Measurements from ENCODE around the gene XXYLT1. TPM values are rescaled to one million over a fixed set of nuclear protein-coding genes. Genes with fewer than 3 reads are reported as not detected.
A peak's percentile ranks its signal among the peaks of the same experiment; 100 is the strongest.

Gene XXYLT1
- total RNA-seq, 1 donor from 2014 or later, result 16.4 TPM

GRCh38 chr3:195182470-195182795, 88.5 kb downstream of the XXYLT1 start:
- Histone ChIP-seq H3K79me2 (ENCODE audit: low read depth) (peaks cover 22% of the 10 kb centered on the region), H4K20me1 (ENCODE audit: low read depth) (no peaks in the 10 kb centered on the region), H3K4me2 (no peak overlapping the region), H2AFZ (replicated peaks) (no peak overlapping the region), H3K4me3 (no peak overlapping the region), H3K4me1 (peaks cover 18% of the 10 kb centered on the region), H3K36me3 (no peaks in the 10 kb centered on the region), H3K9ac (no peak overlapping the region), H3K9me3 (ENCODE audit: low read depth) (no peaks in the 10 kb centered on the region), H3K27me3 (no peaks in the 10 kb centered on the region), H3F3A (ENCODE audit: low read depth) (no peaks in the 10 kb centered on the region), H3K27ac (no peak overlapping the region)
- Mint-ChIP-seq H3K4me1 (peaks cover 49% of the 10 kb centered on the region), H3K9me3 (no peaks in the 10 kb centered on the region), H3K4me3 (no peak overlapping the region), H3K36me3 (peaks cover 9% of the 10 kb centered on the region), H3K27ac (peak overlapping the region; percentile 20), H3K27me3 (ENCODE audit: insufficient read depth, low read depth) (peaks cover 4% of the 10 kb centered on the region)
- no peak for TF ChIP-seq CTCF (IDR thresholded peaks at IDR 0.05)
- no peak for TF ChIP-seq EZH2 (IDR thresholded peaks at IDR 0.05)
- no peak for TF ChIP-seq EZH2phosphoT487 (IDR thresholded peaks at IDR 0.05)
- no peak for DNase-seq (ENCODE audit: low spot score)

GRCh38 chr3:195181741-195182469, 89.1 kb downstream of the XXYLT1 start:
- Histone ChIP-seq H3K4me3 (no peak overlapping the region), H3K4me2 (no peak overlapping the region), H3K79me2 (ENCODE audit: low read depth) (peaks cover 17% of the 10 kb centered on the region), H4K20me1 (ENCODE audit: low read depth) (no peaks in the 10 kb centered on the region), H3K27me3 (no peaks in the 10 kb centered on the region), H3K9me3 (ENCODE audit: low read depth) (no peaks in the 10 kb centered on the region), H3K27ac (no peak overlapping the region), H3K9ac (no peak overlapping the region), H3K4me1 (peaks cover 18% of the 10 kb centered on the region), H3F3A (ENCODE audit: low read depth) (no peaks in the 10 kb centered on the region), H2AFZ (replicated peaks) (no peak overlapping the region), H3K36me3 (no peaks in the 10 kb centered on the region)
- Mint-ChIP-seq H3K4me1 (peaks cover 46% of the 10 kb centered on the region), H3K27me3 (ENCODE audit: insufficient read depth, low read depth) (peaks cover 2% of the 10 kb centered on the region), H3K4me3 (no peak overlapping the region), H3K36me3 (peaks cover 11% of the 10 kb centered on the region), H3K27ac (peak overlapping the region; percentile 20), H3K9me3 (no peaks in the 10 kb centered on the region)
- no peak for DNase-seq (ENCODE audit: low spot score)
- no peak for TF ChIP-seq EZH2phosphoT487 (IDR thresholded peaks at IDR 0.05)
- no peak for TF ChIP-seq EZH2 (IDR thresholded peaks at IDR 0.05)
- no peak for TF ChIP-seq CTCF (IDR thresholded peaks at IDR 0.05)

GRCh38 chr3:195181113-195181498, 89.9 kb downstream of the XXYLT1 start:
- TF ChIP-seq EZH2 (IDR thresholded peaks at IDR 0.05) (no peak), CTCF (IDR thresholded peaks at IDR 0.05) (no peak), EZH2phosphoT487 (IDR thresholded peaks at IDR 0.05) (no peak)
- DNase-seq (ENCODE audit: low spot score), result no peak
- H4K20me1 ChIP-seq (ENCODE audit: low read depth), result no peaks in the 10 kb centered on the region
- no peaks in the 10 kb centered on the region for H3F3A ChIP-seq (ENCODE audit: low read depth)
- Mint-ChIP-seq H3K4me1 (peaks cover 42% of the 10 kb centered on the region), H3K27me3 (ENCODE audit: insufficient read depth, low read depth) (peaks cover 2% of the 10 kb centered on the region), H3K36me3 (peaks cover 16% of the 10 kb centered on the region), H3K9me3 (no peaks in the 10 kb centered on the region), H3K4me3 (no peak overlapping the region), H3K27ac (peak overlapping the region; percentile 98)
- no peaks in the 10 kb centered on the region for H3K27me3 ChIP-seq
- H2AFZ ChIP-seq (replicated peaks), result no peak overlapping the region
- H3K4me2 ChIP-seq, result no peak overlapping the region
- no peak overlapping the region for H3K4me3 ChIP-seq
- H3K4me1 ChIP-seq, result peaks cover 18% of the 10 kb centered on the region
- H3K27ac ChIP-seq, result no peak overlapping the region
- no peaks in the 10 kb centered on the region for H3K9me3 ChIP-seq (ENCODE audit: low read depth)
- no peaks in the 10 kb centered on the region for H3K36me3 ChIP-seq
- no peak overlapping the region for H3K9ac ChIP-seq
- H3K79me2 ChIP-seq (ENCODE audit: low read depth), result peaks cover 17% of the 10 kb centered on the region
